Measurements from ENCODE around the gene FIBP. TPM values are rescaled to one million over a fixed set of nuclear protein-coding genes. Genes with fewer than 3 reads are reported as not detected.

Gene FIBP
- total and polyA plus RNA-seq, 10 of the 15 experiments (the other 5 are each of a cell fraction or from before 2014, with no cell fraction given): 65.1 to 182 (median 94.6) TPM

DNA sequence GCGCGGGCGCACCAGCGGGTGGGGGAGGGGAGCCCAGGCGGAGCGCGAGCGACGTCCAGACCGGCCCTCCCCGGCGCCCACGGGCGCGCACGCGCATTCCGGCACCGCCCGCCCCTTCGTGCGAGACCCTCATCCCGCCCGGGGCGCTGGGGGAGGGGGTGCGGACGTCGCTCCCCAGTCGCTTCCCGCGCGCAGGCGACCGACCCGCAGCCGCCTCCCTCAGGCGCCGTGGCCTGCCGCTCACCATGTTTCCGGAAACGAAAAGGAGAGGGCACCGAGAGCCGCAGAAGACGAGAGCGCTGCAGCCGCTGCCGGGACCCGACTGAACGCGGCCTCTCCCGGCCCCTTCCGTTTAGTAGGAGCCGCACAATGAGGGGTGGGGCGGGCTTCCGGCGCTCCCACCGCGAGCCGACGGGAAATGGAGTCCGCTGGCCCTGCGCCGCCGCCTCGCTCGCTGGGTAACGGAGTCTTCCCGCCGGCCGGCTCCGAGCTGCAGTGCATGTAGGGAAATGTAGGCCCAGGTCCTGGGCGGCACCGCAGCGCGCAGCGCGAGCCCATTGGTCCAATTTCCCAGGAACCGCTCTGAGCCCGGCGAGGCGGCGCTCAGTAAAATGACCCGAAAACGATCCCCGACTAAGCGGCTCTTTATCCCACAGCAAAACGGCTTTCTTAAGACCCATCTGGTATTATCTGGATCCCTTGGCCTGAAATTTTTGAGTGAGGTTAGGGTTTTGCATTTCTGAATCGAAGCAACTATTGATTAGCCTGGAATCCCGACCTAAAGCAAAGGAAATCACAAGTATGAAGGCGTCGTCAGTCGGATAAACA, 30.2 kb downstream of the FIBP start, which contains the start of gene CFL1 (continued):
- TF ChIP-seq NRF1 (conservative IDR thresholded peaks at IDR 0.05; ENCODE audit: low read depth, low read length): peak; percentile 29; the same call in 1 of the 2 replicates
- TF ChIP-seq, protein P1, sequence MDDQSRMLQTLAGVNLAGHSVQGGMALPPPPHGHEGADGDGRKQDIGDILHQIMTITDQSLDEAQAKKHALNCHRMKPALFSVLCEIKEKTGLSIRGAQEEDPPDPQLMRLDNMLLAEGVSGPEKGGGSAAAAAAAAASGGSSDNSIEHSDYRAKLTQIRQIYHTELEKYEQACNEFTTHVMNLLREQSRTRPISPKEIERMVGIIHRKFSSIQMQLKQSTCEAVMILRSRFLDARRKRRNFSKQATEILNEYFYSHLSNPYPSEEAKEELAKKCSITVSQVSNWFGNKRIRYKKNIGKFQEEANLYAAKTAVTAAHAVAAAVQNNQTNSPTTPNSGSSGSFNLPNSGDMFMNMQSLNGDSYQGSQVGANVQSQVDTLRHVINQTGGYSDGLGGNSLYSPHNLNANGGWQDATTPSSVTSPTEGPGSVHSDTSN (IDR thresholded peaks at IDR 0.05; ENCODE audit: insufficient replicate concordance, low read depth, low read length): peak; percentile 34
- TF ChIP-seq, protein P2, sequence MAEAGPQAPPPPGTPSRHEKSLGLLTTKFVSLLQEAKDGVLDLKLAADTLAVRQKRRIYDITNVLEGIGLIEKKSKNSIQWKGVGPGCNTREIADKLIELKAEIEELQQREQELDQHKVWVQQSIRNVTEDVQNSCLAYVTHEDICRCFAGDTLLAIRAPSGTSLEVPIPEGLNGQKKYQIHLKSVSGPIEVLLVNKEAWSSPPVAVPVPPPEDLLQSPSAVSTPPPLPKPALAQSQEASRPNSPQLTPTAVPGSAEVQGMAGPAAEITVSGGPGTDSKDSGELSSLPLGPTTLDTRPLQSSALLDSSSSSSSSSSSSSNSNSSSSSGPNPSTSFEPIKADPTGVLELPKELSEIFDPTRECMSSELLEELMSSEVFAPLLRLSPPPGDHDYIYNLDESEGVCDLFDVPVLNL (IDR thresholded peaks at IDR 0.05; ENCODE audit: low read depth, low read length): peak; percentile 80
- TF ChIP-seq ATF7 (IDR thresholded peaks at IDR 0.05; ENCODE audit: low read depth): no peak
- TF ChIP-seq, protein P3, sequence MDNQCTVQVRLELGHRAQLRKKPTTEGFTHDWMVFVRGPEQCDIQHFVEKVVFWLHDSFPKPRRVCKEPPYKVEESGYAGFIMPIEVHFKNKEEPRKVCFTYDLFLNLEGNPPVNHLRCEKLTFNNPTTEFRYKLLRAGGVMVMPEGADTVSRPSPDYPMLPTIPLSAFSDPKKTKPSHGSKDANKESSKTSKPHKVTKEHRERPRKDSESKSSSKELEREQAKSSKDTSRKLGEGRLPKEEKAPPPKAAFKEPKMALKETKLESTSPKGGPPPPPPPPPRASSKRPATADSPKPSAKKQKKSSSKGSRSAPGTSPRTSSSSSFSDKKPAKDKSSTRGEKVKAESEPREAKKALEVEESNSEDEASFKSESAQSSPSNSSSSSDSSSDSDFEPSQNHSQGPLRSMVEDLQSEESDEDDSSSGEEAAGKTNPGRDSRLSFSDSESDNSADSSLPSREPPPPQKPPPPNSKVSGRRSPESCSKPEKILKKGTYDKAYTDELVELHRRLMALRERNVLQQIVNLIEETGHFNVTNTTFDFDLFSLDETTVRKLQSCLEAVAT (IDR thresholded peaks at IDR 0.05): no peak
- TF ChIP-seq GABPA (IDR thresholded peaks at IDR 0.05; ENCODE audit: low read depth): no peak
- TF ChIP-seq, protein P4, sequence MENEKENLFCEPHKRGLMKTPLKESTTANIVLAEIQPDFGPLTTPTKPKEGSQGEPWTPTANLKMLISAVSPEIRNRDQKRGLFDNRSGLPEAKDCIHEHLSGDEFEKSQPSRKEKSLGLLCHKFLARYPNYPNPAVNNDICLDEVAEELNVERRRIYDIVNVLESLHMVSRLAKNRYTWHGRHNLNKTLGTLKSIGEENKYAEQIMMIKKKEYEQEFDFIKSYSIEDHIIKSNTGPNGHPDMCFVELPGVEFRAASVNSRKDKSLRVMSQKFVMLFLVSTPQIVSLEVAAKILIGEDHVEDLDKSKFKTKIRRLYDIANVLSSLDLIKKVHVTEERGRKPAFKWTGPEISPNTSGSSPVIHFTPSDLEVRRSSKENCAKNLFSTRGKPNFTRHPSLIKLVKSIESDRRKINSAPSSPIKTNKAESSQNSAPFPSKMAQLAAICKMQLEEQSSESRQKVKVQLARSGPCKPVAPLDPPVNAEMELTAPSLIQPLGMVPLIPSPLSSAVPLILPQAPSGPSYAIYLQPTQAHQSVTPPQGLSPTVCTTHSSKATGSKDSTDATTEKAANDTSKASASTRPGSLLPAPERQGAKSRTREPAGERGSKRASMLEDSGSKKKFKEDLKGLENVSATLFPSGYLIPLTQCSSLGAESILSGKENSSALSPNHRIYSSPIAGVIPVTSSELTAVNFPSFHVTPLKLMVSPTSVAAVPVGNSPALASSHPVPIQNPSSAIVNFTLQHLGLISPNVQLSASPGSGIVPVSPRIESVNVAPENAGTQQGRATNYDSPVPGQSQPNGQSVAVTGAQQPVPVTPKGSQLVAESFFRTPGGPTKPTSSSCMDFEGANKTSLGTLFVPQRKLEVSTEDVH (IDR thresholded peaks at IDR 0.05; ENCODE audit: low read depth, partially characterized antibody): no peak
- peak; percentile 99 for TF ChIP-seq IKZF1 (conservative IDR thresholded peaks at IDR 0.05)
- TF ChIP-seq TCF12 (IDR thresholded peaks at IDR 0.05; ENCODE audit: low read depth, low read length): peak; percentile 79; the same call in 1 of the 2 replicates
- TF ChIP-seq ASH2L (IDR thresholded peaks at IDR 0.05; ENCODE audit: borderline replicate concordance, low read depth): 0 out of 2 replicates have a peak, but pooled peaks have one; percentile 76
- TF ChIP-seq, protein P5, sequence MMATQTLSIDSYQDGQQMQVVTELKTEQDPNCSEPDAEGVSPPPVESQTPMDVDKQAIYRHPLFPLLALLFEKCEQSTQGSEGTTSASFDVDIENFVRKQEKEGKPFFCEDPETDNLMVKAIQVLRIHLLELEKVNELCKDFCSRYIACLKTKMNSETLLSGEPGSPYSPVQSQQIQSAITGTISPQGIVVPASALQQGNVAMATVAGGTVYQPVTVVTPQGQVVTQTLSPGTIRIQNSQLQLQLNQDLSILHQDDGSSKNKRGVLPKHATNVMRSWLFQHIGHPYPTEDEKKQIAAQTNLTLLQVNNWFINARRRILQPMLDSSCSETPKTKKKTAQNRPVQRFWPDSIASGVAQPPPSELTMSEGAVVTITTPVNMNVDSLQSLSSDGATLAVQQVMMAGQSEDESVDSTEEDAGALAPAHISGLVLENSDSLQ (IDR thresholded peaks at IDR 0.05): no peak; the same call in 1 of the 2 replicates
- 0 out of 2 replicates have a peak, but pooled peaks have one; percentile 63 for TF ChIP-seq ZNF24 (IDR thresholded peaks at IDR 0.05)
- no peak for TF ChIP-seq FOXM1 (IDR thresholded peaks at IDR 0.05; ENCODE audit: low read depth, low read length)
- TF ChIP-seq, protein P6, sequence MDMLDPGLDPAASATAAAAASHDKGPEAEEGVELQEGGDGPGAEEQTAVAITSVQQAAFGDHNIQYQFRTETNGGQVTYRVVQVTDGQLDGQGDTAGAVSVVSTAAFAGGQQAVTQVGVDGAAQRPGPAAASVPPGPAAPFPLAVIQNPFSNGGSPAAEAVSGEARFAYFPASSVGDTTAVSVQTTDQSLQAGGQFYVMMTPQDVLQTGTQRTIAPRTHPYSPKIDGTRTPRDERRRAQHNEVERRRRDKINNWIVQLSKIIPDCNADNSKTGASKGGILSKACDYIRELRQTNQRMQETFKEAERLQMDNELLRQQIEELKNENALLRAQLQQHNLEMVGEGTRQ (IDR thresholded peaks at IDR 0.05; ENCODE audit: borderline replicate concordance, low read depth, low read length): no peak
- TF ChIP-seq CBFB (IDR thresholded peaks at IDR 0.05; ENCODE audit: low read depth): peak; percentile 93

All from GM12878 (cell line).